ENCODE measurements around the gene GRPEL2.

- TF ChIP-seq CTCF (IDR thresholded peaks at IDR 0.05), result no peak
- TF ChIP-seq EP300 (IDR thresholded peaks at IDR 0.05), result no peak
- TF ChIP-seq POLR2AphosphoS5 (IDR thresholded peaks at IDR 0.05), result no peak
These were observed 27.6 kb downstream of the GRPEL2 start for GRCh38 chr5:149372932-149373331.

Measured in sigmoid colon (tissue), 4 donors.